Measurements from ENCODE around the gene NDRG4. TPM values are rescaled to one million over a fixed set of nuclear protein-coding genes. Genes with fewer than 3 reads are reported as not detected.

The NDRG4 gene
- total RNA-seq, 1 donor from 2014 or later: 58.9 TPM

DNA sequence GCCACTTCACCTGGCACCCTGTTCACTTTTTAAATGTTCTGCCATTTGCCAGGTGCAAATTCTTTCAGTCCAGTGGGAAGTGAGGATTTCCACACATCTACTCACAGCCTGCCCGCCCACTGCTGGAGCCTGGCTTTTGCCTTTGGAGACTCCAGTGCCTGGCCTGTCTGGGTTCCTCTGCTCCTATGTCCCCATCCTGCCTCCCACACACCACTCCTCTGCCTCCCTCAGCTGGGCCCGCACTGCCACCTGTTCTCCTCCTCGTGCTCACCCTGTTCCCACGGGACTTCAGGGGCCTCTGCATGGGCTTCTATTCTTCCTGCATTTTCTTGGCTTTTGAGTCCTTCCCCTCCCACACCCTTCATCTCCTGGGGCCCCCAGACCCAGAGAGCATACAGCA lies 7.9 kb upstream of the NDRG4 start:
- no peak overlapping the region for H3K4me3 Mint-ChIP-seq
- no peak for DNase-seq (ENCODE audit: low read depth, low spot score)
- peaks cover 47% of the 10 kb centered on the region for H3K4me1 Mint-ChIP-seq
- no peaks in the 10 kb centered on the region for H3K9me3 Mint-ChIP-seq
- TF ChIP-seq, protein P1, sequence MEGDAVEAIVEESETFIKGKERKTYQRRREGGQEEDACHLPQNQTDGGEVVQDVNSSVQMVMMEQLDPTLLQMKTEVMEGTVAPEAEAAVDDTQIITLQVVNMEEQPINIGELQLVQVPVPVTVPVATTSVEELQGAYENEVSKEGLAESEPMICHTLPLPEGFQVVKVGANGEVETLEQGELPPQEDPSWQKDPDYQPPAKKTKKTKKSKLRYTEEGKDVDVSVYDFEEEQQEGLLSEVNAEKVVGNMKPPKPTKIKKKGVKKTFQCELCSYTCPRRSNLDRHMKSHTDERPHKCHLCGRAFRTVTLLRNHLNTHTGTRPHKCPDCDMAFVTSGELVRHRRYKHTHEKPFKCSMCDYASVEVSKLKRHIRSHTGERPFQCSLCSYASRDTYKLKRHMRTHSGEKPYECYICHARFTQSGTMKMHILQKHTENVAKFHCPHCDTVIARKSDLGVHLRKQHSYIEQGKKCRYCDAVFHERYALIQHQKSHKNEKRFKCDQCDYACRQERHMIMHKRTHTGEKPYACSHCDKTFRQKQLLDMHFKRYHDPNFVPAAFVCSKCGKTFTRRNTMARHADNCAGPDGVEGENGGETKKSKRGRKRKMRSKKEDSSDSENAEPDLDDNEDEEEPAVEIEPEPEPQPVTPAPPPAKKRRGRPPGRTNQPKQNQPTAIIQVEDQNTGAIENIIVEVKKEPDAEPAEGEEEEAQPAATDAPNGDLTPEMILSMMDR (conservative IDR thresholded peaks at IDR 0.05): no peak
- H3K27ac Mint-ChIP-seq (ENCODE audit: unreplicated experiment): peak overlapping the region; percentile 89
- H3K36me3 Mint-ChIP-seq (ENCODE audit: low read depth): no peaks in the 10 kb centered on the region
- H3K27me3 Mint-ChIP-seq (ENCODE audit: low read depth): no peaks in the 10 kb centered on the region

- no peak overlapping the region for H3K4me3 Mint-ChIP-seq
These were observed 7.2 kb upstream of the NDRG4 start for GRCh38 chr16:58492735-58493134.

GRCh38 chr16:58493756-58494431 lies 6.0 kb upstream of the NDRG4 start:
- Mint-ChIP-seq H3K27ac (ENCODE audit: unreplicated experiment) (peak overlapping the region; percentile 99), H3K9me3 (no peaks in the 10 kb centered on the region), H3K4me3 (no peak overlapping the region), H3K27me3 (ENCODE audit: low read depth) (no peaks in the 10 kb centered on the region), H3K36me3 (ENCODE audit: low read depth) (no peaks in the 10 kb centered on the region), H3K4me1 (peaks cover 48% of the 10 kb centered on the region)
- TF ChIP-seq, protein P1 (conservative IDR thresholded peaks at IDR 0.05): no peak
- no peak for DNase-seq (ENCODE audit: low read depth, low spot score)

More at GRCh38 chr16:58492735-58493134, 7.2 kb upstream of the NDRG4 start:
- DNase-seq (ENCODE audit: low read depth, low spot score): no peak
- Mint-ChIP-seq H3K27ac (ENCODE audit: unreplicated experiment) (peak overlapping the region; percentile 51), H3K9me3 (no peaks in the 10 kb centered on the region), H3K36me3 (ENCODE audit: low read depth) (no peaks in the 10 kb centered on the region), H3K27me3 (ENCODE audit: low read depth) (no peaks in the 10 kb centered on the region), H3K4me1 (peaks cover 49% of the 10 kb centered on the region)
- TF ChIP-seq, protein P1 (conservative IDR thresholded peaks at IDR 0.05): no peak

GRCh38 chr16:58494981-58495520 lies 4.9 kb upstream of the NDRG4 start:
- Mint-ChIP-seq H3K4me3 (peak overlapping the region; percentile 79), H3K4me1 (peaks cover 54% of the 10 kb centered on the region), H3K36me3 (ENCODE audit: low read depth) (no peaks in the 10 kb centered on the region), H3K27ac (ENCODE audit: unreplicated experiment) (peak overlapping the region; percentile 99), H3K9me3 (no peaks in the 10 kb centered on the region), H3K27me3 (ENCODE audit: low read depth) (peaks cover 4% of the 10 kb centered on the region)
- DNase-seq (ENCODE audit: low read depth, low spot score): peak; percentile 91
- TF ChIP-seq, protein P1 (conservative IDR thresholded peaks at IDR 0.05): peak; percentile 64

DNA sequence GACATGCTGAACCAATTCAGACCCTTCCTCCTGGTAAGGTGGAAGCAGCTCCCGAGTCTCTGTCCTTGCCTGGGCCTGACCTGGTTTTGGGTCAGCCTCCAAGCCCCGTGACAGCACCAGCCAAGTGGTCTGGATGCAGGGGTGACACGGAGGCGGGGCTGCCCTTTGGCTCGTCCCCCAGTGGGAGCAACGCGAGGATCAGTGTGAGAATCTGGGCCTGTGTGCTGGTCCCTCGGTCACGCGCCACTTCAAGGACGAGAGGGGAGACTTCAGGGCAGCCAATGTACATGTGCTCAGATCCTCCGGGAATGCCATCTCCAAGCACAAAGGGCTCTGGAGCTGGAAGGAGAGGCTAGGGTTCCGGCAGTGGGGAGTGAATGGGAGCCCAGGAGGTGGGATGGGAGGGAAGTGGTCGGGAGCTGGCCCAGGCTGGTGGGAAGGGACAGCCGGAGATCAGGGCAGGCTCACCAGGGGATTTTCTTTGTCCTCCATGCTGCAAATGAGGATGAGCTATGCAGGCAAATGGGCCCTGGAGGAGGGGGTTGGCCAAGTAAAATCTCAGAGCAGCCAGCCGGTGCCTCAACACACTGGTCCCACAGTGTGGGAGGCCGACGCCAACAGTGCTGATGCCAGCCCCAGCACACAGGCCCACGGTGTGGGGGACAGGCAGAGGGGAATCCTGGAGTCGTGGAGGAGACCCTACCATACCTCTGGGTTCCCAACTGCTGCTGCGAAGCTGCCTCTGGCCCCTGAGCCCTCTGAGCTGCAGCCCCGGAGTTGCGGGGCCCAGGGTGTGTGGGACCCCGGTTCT lies 4.2 kb upstream of the NDRG4 start:
- H3K4me1 Mint-ChIP-seq: peaks cover 61% of the 10 kb centered on the region
- no peak for DNase-seq (ENCODE audit: low read depth, low spot score)

More for the DNA sequence above, 4.2 kb upstream of the NDRG4 start:
- Mint-ChIP-seq H3K27me3 (ENCODE audit: low read depth) (peaks cover 4% of the 10 kb centered on the region), H3K27ac (ENCODE audit: unreplicated experiment) (peak overlapping the region; percentile 99), H3K36me3 (ENCODE audit: low read depth) (no peaks in the 10 kb centered on the region), H3K4me3 (peak overlapping the region; percentile 79), H3K9me3 (no peaks in the 10 kb centered on the region)
- TF ChIP-seq, protein P1 (conservative IDR thresholded peaks at IDR 0.05): no peak
